Measurements from ENCODE around the gene NXF3.
"Not testable (repeated sequence)": the region's sequence is repeated elsewhere in the genome, so short reads cannot be mapped to it uniquely, and the experiment has no call there.

Gene NXF3

GRCh38 chrX:103081051-103081450 is 11.9 kb downstream of the NXF3 start:
- ATAC-seq (ENCODE audit: low read depth): no peak
- no peak for DNase-seq (ENCODE audit: low spot score in 2 of 2)
- H3K27me3 Mint-ChIP-seq: peaks cover 8% of the 10 kb centered on the region
- no peaks in the 10 kb centered on the region for H3K9me3 Mint-ChIP-seq
- H3K4me1 Mint-ChIP-seq: no peaks in the 10 kb centered on the region
- no peaks in the 10 kb centered on the region for H3K36me3 Mint-ChIP-seq
- no peak overlapping the region for H3K27ac Mint-ChIP-seq
- no peak overlapping the region for H3K4me3 Mint-ChIP-seq

GRCh38 chrX:103073467-103073866 is 19.5 kb downstream of the NXF3 start:
- no peak overlapping the region for H3K27ac Mint-ChIP-seq
- no peaks in the 10 kb centered on the region for H3K36me3 Mint-ChIP-seq

GRCh38 chrX:103066606-103067005 is 26.3 kb downstream of the NXF3 start:
- no peaks in the 10 kb centered on the region for H3K36me3 Mint-ChIP-seq
- peaks cover 5% of the 10 kb centered on the region for H3K27me3 Mint-ChIP-seq
- ATAC-seq (ENCODE audit: low read depth): no peak
- no peak overlapping the region for H3K27ac Mint-ChIP-seq
- no peaks in the 10 kb centered on the region for H3K9me3 Mint-ChIP-seq
- no peak overlapping the region for H3K4me3 Mint-ChIP-seq
- H3K4me1 Mint-ChIP-seq: no peaks in the 10 kb centered on the region
- DNase-seq (ENCODE audit: low spot score in 2 of 2): no peak

More at GRCh38 chrX:103073467-103073866, 19.5 kb downstream of the NXF3 start:
- H3K27me3 Mint-ChIP-seq: no peaks in the 10 kb centered on the region
- no peaks in the 10 kb centered on the region for H3K9me3 Mint-ChIP-seq
- no peaks in the 10 kb centered on the region for H3K4me1 Mint-ChIP-seq
- ATAC-seq (ENCODE audit: low read depth): no peak
- H3K4me3 Mint-ChIP-seq: no peak overlapping the region
- DNase-seq (ENCODE audit: low spot score in 2 of 2): no peak

GRCh38 chrX:103063918-103064434 is 29.0 kb downstream of the NXF3 start, which contains the start of gene BEX1:
TSS of gene BEX1 (minus strand) at chrX:103064171. CDS start at chrX:103063274, 897 bp downstream.
- peak; percentile 56 for ATAC-seq (ENCODE audit: low read depth)

GRCh38 chrX:103063191-103063845 is 29.6 kb downstream of the NXF3 start:
- Mint-ChIP-seq H3K4me3 (peak overlapping the region; percentile 50), H3K27ac (no peak overlapping the region), H3K36me3 (no peaks in the 10 kb centered on the region), H3K9me3 (no peaks in the 10 kb centered on the region), H3K4me1 (no peaks in the 10 kb centered on the region), H3K27me3 (peaks cover 5% of the 10 kb centered on the region)
- ATAC-seq (ENCODE audit: low read depth) (no peak), DNase-seq (ENCODE audit: low spot score in 2 of 2) (no peak)

More at GRCh38 chrX:103063918-103064434, 29.0 kb downstream of the NXF3 start, which contains the start of gene BEX1:
- no peak within 1 kb of the TSS for H3K27ac Mint-ChIP-seq
- no peaks in the 10 kb centered on the region for H3K9me3 Mint-ChIP-seq
- H3K36me3 Mint-ChIP-seq: no peaks in the 10 kb centered on the region
- H3K27me3 Mint-ChIP-seq: peaks cover 5% of the 10 kb centered on the region
- no peaks in the 10 kb centered on the region for H3K4me1 Mint-ChIP-seq
- no peak for DNase-seq (ENCODE audit: low spot score in 2 of 2)
- H3K4me3 Mint-ChIP-seq: peak within 1 kb of the TSS; percentile 64

GRCh38 chrX:103061486-103061885 is 31.5 kb downstream of the NXF3 start:
- Mint-ChIP-seq H3K4me3 (no peak overlapping the region), H3K27me3 (peaks cover 9% of the 10 kb centered on the region), H3K9me3 (no peaks in the 10 kb centered on the region), H3K4me1 (no peaks in the 10 kb centered on the region), H3K36me3 (no peaks in the 10 kb centered on the region), H3K27ac (no peak overlapping the region)
- DNase-seq (ENCODE audit: low spot score in 2 of 2): no peak
- no peak for ATAC-seq (ENCODE audit: low read depth)

- Mint-ChIP-seq H3K36me3 (no peaks in the 10 kb centered on the region), H3K27ac (no peak overlapping the region), H3K4me1 (no peaks in the 10 kb centered on the region), H3K27me3 (peaks cover 4% of the 10 kb centered on the region), H3K9me3 (no peaks in the 10 kb centered on the region), H3K4me3 (no peak overlapping the region)
- DNase-seq (ENCODE audit: low spot score in 2 of 2) (no peak), ATAC-seq (ENCODE audit: low read depth) (no peak)
Measured at GRCh38 chrX:103056902-103057301, 36.0 kb downstream of the NXF3 start.

- no peak overlapping the region for H3K27ac Mint-ChIP-seq
- ATAC-seq (ENCODE audit: low read depth): no peak
Measured at GRCh38 chrX:103052625-103053024, 40.3 kb downstream of the NXF3 start.

GRCh38 chrX:103051260-103051789 is 41.6 kb downstream of the NXF3 start:
- Mint-ChIP-seq H3K9me3 (no peaks in the 10 kb centered on the region), H3K27me3 (no peaks in the 10 kb centered on the region), H3K4me3 (no peak overlapping the region), H3K4me1 (no peaks in the 10 kb centered on the region), H3K27ac (no peak overlapping the region), H3K36me3 (no peaks in the 10 kb centered on the region)
- ATAC-seq (ENCODE audit: low read depth) (no peak), DNase-seq (ENCODE audit: low spot score in 2 of 2) (no peak)

More at GRCh38 chrX:103052625-103053024, 40.3 kb downstream of the NXF3 start:
- Mint-ChIP-seq H3K36me3 (no peaks in the 10 kb centered on the region), H3K27me3 (peaks cover 4% of the 10 kb centered on the region), H3K4me3 (no peak overlapping the region), H3K9me3 (no peaks in the 10 kb centered on the region), H3K4me1 (no peaks in the 10 kb centered on the region)
- DNase-seq (ENCODE audit: low spot score in 2 of 2): no peak

GRCh38 chrX:103033371-103033770 is 59.6 kb downstream of the NXF3 start:
- not testable (repeated sequence) for H3K36me3 Mint-ChIP-seq; H3K27ac Mint-ChIP-seq; H3K4me3 Mint-ChIP-seq; H3K9me3 Mint-ChIP-seq; DNase-seq (ENCODE audit: low spot score in 2 of 2); ATAC-seq (ENCODE audit: low read depth); H3K27me3 Mint-ChIP-seq; H3K4me1 Mint-ChIP-seq

Measured in memory B cell (primary cell).